Thoracic aorta (tissue), 2 donors: ENCODE data around the gene PRDX3. TPM values are rescaled to one million over a fixed set of nuclear protein-coding genes. Genes with fewer than 3 reads are reported as not detected.
"Not testable (repeated sequence)": the region's sequence is repeated elsewhere in the genome, so short reads cannot be mapped to it uniquely, and the experiment has no call there.

ENCODE experiments used
- ATAC-seq: fragments of 150-250 bp; one replicate; pipeline ENCODE4 v1.8.0; 2017; ENCODE audit warnings: low read depth; ENCODE audit not compliant: insufficient number of reproducible peaks, low FRiP score
- DNase-seq: peaks from one replicate; pipeline ENCODE4 v3.0.0-alpha.2; 2020; ENCODE audit warnings: low spot score
- H3K27ac ChIP-seq, 2 donors: fragments of 200-600 bp; sonication (generic); 1 replicate in 1 of 2; 2 replicates in 1 of 2; pipeline ENCODE4 v1.5.1; 2016; ENCODE audit warnings: mild to moderate bottlenecking in 2 of 2, moderate library complexity in 2 of 2
- H3K27me3 ChIP-seq: fragments of 200-600 bp; sonication (generic); replicated peaks from 2 replicates; pipeline ENCODE4 v1.6.0; 2016; ENCODE audit warnings: mild to moderate bottlenecking; ENCODE audit not compliant: insufficient read depth
- H3K36me3 ChIP-seq: fragments of 200-600 bp; sonication (generic); one replicate; pipeline ENCODE4 v1.5.1; 2016
- H3K4me1 ChIP-seq, 2 donors: fragments of 200-600 bp; sonication (generic); 1 replicate in 1 of 2; 2 replicates in 1 of 2; pipeline versions ENCODE4 v1.5.1 to v1.6.0; 2016; ENCODE audit warnings: low read depth in 2 of 2, mild to moderate bottlenecking in 1 of 2; ENCODE audit not compliant: control insufficient read depth in 1 of 2
- H3K4me3 ChIP-seq: fragments of 200-600 bp; sonication (generic); 2 replicates; pipeline ENCODE4 v1.5.1; 2016; ENCODE audit warnings: mild to moderate bottlenecking
- H3K9me3 ChIP-seq: fragments of 200-600 bp; sonication (generic); 2 replicates; pipeline ENCODE4 v1.5.1; 2016
- total RNA-seq, 2 donors: library from RNA; depleted of rRNA; stranded (reverse); fragments of >200 nt; gene quantifications; one replicate each; pipeline versions ENCODE4 v1.1.0 to v1.2.3, GENCODE V29; 2016
- TF ChIP-seq, protein P1 (sequence below): fragments of 200-600 bp; sonication (generic); IDR thresholded peaks from one replicate; pipeline ENCODE4 v1.5.1; 2019; ENCODE audit warnings: antibody characterized with exemption

PRDX3 gene
- total RNA-seq, 2 donors from 2014 or later, result 64.4 to 77.6 TPM

DNA sequence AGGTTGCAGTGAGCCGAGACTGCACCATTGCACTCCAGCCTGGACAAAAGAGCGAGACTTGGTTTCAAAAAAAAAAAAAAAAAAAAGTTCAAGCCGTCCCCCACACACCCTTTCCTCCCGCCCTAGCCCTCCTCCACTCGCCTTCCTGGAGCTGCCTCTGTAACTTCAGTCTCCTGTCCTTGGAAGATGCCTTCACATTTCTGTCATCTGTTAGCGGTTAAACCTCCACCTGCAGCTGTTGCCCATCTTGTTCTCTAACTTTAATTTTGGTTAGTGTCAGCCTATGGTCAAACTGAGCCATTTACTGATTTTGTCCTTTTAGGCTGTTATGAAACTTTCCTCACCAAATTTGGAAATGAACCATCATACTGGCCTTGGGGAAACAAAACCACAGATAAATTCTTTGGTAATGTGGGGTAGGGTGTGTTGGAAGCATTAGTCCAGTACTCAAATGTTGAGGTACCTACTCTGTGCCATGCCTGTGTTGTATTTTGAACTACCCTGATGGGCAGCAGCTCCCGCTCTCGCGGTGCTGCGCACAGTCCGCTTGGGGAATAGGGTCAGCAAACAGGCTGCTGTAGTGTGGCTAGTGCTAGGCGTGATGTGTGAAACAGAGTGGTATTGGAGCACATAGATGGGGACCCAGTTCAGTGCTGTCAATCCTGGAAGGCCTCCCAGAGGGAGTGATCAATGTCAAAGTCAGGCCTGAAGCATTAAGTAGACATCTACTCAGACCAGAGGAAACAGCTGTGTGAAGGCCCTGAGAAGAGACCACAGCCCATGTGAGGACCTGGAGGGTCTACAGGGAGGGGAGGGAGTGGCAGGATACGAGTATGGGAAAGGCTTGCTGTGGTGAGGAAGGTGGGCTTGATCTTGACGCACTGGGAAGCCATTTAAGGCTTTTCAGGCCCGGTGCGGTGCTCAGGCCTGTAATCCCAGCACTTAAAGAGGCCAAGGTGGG is 40.0 kb downstream of the PRDX3 start:
- ATAC-seq, result no peak
- Histone ChIP-seq H3K4me1 (no peaks in the 10 kb centered on the region), H3K9me3 (no peaks in the 10 kb centered on the region), H3K27me3 (no peaks in the 10 kb centered on the region), H3K36me3 (peaks cover 5% of the 10 kb centered on the region), H3K27ac (no peak overlapping the region), H3K4me3 (no peak overlapping the region)
- TF ChIP-seq, protein P1, sequence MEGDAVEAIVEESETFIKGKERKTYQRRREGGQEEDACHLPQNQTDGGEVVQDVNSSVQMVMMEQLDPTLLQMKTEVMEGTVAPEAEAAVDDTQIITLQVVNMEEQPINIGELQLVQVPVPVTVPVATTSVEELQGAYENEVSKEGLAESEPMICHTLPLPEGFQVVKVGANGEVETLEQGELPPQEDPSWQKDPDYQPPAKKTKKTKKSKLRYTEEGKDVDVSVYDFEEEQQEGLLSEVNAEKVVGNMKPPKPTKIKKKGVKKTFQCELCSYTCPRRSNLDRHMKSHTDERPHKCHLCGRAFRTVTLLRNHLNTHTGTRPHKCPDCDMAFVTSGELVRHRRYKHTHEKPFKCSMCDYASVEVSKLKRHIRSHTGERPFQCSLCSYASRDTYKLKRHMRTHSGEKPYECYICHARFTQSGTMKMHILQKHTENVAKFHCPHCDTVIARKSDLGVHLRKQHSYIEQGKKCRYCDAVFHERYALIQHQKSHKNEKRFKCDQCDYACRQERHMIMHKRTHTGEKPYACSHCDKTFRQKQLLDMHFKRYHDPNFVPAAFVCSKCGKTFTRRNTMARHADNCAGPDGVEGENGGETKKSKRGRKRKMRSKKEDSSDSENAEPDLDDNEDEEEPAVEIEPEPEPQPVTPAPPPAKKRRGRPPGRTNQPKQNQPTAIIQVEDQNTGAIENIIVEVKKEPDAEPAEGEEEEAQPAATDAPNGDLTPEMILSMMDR, result no peak
- no peak for DNase-seq

DNA sequence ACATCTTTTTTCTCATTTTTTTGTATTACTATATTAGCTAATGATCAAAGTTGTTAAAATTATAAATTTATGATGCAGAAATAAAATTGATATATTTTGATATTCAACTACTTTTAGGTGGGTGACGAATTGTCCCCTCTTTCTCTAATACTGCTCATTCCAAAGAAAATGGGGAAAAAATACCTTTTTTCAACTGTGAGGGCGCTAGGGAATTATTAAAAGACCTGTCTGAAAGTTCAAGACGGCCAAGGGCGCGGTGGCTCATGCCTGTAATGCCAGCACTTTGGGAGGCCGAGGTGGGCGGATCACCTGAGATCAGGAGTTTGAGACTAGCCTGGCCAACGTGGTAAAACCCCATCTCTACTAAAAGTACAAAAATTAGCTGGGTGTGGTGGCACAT is 40.7 kb downstream of the PRDX3 start:
- not testable (repeated sequence) for DNase-seq, H3K4me1 ChIP-seq, H3K9me3 ChIP-seq, H3K4me3 ChIP-seq, H3K27ac ChIP-seq, ATAC-seq, H3K27me3 ChIP-seq
- peaks cover 12% of the 10 kb centered on the region for H3K36me3 ChIP-seq

- ATAC-seq, result no peak
- Histone ChIP-seq H3K4me1 (no peaks in the 10 kb centered on the region), H3K27me3 (no peaks in the 10 kb centered on the region), H3K4me3 (no peak overlapping the region), H3K9me3 (no peaks in the 10 kb centered on the region), H3K27ac (no peak overlapping the region), H3K36me3 (peaks cover 13% of the 10 kb centered on the region)
- DNase-seq, result no peak
- TF ChIP-seq, protein P1, result no peak
Measured at GRCh38 chr10:119136084-119136483, 42.5 kb downstream of the PRDX3 start.

DNA sequence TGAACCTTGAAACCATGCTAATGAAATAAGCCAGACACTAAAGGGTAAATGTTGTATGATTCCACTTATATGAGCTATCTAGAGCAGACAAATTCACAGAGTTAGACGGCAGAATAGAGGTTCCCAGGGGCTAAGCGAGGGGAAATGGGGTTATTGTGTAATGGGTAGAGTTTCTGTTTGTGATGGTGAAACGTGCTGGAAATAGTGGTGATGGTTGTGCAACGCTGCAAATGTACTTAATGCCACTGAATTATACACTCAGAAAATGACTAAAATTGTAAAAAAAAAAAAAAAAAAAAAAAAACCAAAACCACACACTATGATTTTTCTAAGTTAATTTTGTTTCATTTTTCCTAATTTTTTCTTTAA is 43.1 kb downstream of the PRDX3 start:
- Histone ChIP-seq H3K27me3 (no peaks in the 10 kb centered on the region), H3K36me3 (peaks cover 15% of the 10 kb centered on the region), H3K9me3 (no peaks in the 10 kb centered on the region), H3K27ac (no peak overlapping the region), H3K4me1 (no peaks in the 10 kb centered on the region), H3K4me3 (no peak overlapping the region)
- TF ChIP-seq, protein P1, result no peak
- DNase-seq (no peak), ATAC-seq (no peak)

DNA sequence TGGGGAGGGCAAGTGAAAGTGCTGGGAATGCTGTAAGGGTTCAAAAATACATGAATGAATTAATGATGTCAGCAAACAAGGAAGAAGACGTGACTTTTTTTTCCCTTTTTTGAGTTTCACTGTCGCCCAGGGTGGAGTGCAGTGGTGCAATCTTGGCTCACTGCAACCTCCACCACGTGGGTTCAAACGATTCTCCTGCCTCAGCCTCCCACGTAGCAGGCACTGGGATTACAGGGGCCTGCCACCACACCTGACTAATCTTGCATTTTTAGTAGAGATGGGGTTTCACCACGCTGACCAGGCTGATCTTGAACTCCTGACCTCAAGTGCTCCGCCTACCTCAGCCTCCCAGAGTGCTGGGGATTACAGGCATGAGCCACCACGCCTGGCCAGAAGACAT is 44.7 kb downstream of the PRDX3 start:
- Histone ChIP-seq H3K9me3 (no peaks in the 10 kb centered on the region), H3K27me3 (no peaks in the 10 kb centered on the region), H3K4me3 (no peak overlapping the region), H3K27ac (no peak overlapping the region), H3K4me1 (no peaks in the 10 kb centered on the region), H3K36me3 (peaks cover 26% of the 10 kb centered on the region)
- DNase-seq (no peak), ATAC-seq (no peak)
- TF ChIP-seq, protein P1, result no peak
